Mammary epithelial cell (primary cell): ENCODE measurements around the gene PTCH1.

Experiments used
- EZH2 ChIP-seq: IDR thresholded peaks from 2 replicates; pipeline ENCODE4 v1.6.1; 2012; ENCODE audit warnings: low read length, inconsistent platforms, borderline replicate concordance
- TF ChIP-seq, protein P1 (sequence below), 2 donors: IDR thresholded peaks in 1 of 2; conservative IDR thresholded peaks in 1 of 2; 2 replicates each; pipeline ENCODE4 v1.5.1; 2011 to 2012; ENCODE audit warnings: inconsistent platforms in 2 of 2, low read length in 2 of 2, mild to moderate bottlenecking in 2 of 2, control low read depth in 1 of 2, low read depth in 1 of 2; ENCODE audit not compliant: insufficient read depth in 1 of 2; ENCODE audit errors: extremely low read depth in 1 of 2

DNA sequence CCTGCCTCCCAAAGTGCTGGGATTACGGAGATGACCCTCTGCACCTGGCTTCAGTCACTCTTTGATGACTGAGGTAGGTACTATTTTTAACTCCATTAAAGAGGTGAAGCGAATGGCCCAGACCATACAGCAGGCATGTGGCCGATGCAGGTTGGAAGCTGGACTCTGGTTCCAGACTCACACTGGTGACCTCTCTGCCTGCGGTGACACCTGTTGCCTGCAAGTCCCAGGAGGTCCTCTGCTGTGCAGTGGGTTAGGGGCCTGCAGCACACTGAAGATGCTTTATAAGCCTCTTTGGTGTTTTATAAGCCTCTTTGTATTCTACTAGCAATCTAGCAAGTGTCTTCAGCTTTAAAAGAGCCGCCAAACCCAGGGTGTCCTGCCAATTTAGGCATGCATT, 49.2 kb upstream of the PTCH1 start:
- TF ChIP-seq, protein P1, sequence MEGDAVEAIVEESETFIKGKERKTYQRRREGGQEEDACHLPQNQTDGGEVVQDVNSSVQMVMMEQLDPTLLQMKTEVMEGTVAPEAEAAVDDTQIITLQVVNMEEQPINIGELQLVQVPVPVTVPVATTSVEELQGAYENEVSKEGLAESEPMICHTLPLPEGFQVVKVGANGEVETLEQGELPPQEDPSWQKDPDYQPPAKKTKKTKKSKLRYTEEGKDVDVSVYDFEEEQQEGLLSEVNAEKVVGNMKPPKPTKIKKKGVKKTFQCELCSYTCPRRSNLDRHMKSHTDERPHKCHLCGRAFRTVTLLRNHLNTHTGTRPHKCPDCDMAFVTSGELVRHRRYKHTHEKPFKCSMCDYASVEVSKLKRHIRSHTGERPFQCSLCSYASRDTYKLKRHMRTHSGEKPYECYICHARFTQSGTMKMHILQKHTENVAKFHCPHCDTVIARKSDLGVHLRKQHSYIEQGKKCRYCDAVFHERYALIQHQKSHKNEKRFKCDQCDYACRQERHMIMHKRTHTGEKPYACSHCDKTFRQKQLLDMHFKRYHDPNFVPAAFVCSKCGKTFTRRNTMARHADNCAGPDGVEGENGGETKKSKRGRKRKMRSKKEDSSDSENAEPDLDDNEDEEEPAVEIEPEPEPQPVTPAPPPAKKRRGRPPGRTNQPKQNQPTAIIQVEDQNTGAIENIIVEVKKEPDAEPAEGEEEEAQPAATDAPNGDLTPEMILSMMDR (conservative IDR thresholded peaks at IDR 0.05 in 1 of 2, IDR thresholded peaks at IDR 0.05 in 1 of 2; ENCODE audit: extremely low read depth in 1 of 2, insufficient read depth in 1 of 2, low read depth in 1 of 2, low read length in 2 of 2), result no peak
- TF ChIP-seq EZH2, result no peak
